ENCODE results near the gene IFI27L2. TPM values are rescaled to one million over a fixed set of nuclear protein-coding genes. Genes with fewer than 3 reads are reported as not detected.

The IFI27L2 gene
- total and polyA plus RNA-seq, 2 experiments from 2014 or later, result 23.4 to 38.5 TPM

DNA sequence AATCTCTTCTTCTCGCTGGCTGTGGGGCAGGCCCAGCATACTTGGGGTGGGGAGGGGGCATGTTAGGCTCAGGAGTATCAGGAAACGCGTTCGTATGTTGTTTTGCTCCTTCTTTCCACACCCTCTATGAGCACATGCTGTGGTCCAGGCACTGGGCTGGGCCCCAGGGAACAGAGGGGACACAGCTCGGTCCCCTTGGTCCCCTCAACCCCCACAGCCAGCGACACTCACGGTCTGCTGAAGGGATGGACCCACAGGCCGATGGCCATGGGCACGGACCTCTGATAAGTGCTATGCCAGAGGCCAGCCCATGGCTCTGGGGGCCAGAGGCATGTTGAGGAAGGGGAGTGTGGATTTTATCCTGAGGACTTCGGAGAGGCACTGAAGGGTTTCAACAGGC is 12.7 kb downstream of the IFI27L2 start (continued):
- TF ChIP-seq, protein P1, sequence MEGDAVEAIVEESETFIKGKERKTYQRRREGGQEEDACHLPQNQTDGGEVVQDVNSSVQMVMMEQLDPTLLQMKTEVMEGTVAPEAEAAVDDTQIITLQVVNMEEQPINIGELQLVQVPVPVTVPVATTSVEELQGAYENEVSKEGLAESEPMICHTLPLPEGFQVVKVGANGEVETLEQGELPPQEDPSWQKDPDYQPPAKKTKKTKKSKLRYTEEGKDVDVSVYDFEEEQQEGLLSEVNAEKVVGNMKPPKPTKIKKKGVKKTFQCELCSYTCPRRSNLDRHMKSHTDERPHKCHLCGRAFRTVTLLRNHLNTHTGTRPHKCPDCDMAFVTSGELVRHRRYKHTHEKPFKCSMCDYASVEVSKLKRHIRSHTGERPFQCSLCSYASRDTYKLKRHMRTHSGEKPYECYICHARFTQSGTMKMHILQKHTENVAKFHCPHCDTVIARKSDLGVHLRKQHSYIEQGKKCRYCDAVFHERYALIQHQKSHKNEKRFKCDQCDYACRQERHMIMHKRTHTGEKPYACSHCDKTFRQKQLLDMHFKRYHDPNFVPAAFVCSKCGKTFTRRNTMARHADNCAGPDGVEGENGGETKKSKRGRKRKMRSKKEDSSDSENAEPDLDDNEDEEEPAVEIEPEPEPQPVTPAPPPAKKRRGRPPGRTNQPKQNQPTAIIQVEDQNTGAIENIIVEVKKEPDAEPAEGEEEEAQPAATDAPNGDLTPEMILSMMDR (conservative IDR thresholded peaks at IDR 0.05; ENCODE audit: low read depth in 2 of 2), result no peak
- TF ChIP-seq CREB1 (CRISPR knock-in tag; IDR thresholded peaks at IDR 0.05; ENCODE audit: low read depth) (no peak), STAT1 (IDR thresholded peaks at IDR 0.05; ENCODE audit: unreplicated experiment) (no peak), EZH2phosphoT487 (IDR thresholded peaks at IDR 0.05; ENCODE audit: unreplicated experiment) (no peak), EZH2 (IDR thresholded peaks at IDR 0.05; ENCODE audit: low read depth, unreplicated experiment) (no peak)

- no peaks in the 10 kb centered on the region for H3K27me3 ChIP-seq (ENCODE audit: insufficient read depth)
- no peaks in the 10 kb centered on the region for H3K79me2 ChIP-seq (replicated peaks; ENCODE audit: insufficient read depth)
- no peaks in the 10 kb centered on the region for H4K20me1 ChIP-seq (replicated peaks; ENCODE audit: insufficient read depth)
- H3K4me3 Mint-ChIP-seq, result no peak overlapping the region
- ATAC-seq (no peak), DNase-seq (ENCODE audit: low spot score) (no peak)
- peaks cover 5% of the 10 kb centered on the region; the same call in 2 of the 3 replicates for H3K4me1 Mint-ChIP-seq
- H3K27ac Mint-ChIP-seq, result no peak overlapping the region
- H3K4me2 ChIP-seq, result no peak overlapping the region
- H2AFZ ChIP-seq, result no peak overlapping the region
- no peaks in the 10 kb centered on the region for H3F3A ChIP-seq (replicated peaks; ENCODE audit: low read depth)
- H3K9me2 ChIP-seq (ENCODE audit: insufficient read depth), result peaks cover under 1% of the 10 kb centered on the region; the same call in 1 of the 2 replicates
- no peak overlapping the region for H3K27ac ChIP-seq (ENCODE audit: low read depth)
- no peak overlapping the region for H3K4me3 ChIP-seq
- no peaks in the 10 kb centered on the region for H3K4me1 ChIP-seq (ENCODE audit: insufficient read depth)
- H3K9me3 Mint-ChIP-seq, result peaks cover 8% of the 10 kb centered on the region; the same call in 2 of the 3 replicates
- peaks cover 4% of the 10 kb centered on the region for H3K27me3 Mint-ChIP-seq (ENCODE audit: insufficient read depth, low read depth, poor library complexity)
- H3K36me3 Mint-ChIP-seq (ENCODE audit: low read depth), result no peaks in the 10 kb centered on the region
- TF ChIP-seq ETS1 (IDR thresholded peaks at IDR 0.05) (no peak), EZH2phosphoT487 (IDR thresholded peaks at IDR 0.05; ENCODE audit: unreplicated experiment) (no peak), EZH2 (IDR thresholded peaks at IDR 0.05; ENCODE audit: low read depth, unreplicated experiment) (no peak), POLR2AphosphoS5 (IDR thresholded peaks at IDR 0.05; ENCODE audit: low read depth) (no peak), STAT1 (IDR thresholded peaks at IDR 0.05; ENCODE audit: unreplicated experiment) (no peak), ZNF331 (CRISPR knock-in tag; IDR thresholded peaks at IDR 0.05; ENCODE audit: low read depth) (no peak)
- no peaks in the 10 kb centered on the region for H3K36me3 ChIP-seq (ENCODE audit: insufficient read depth)
Observed at GRCh38 chr14:94115631-94116030, 13.8 kb downstream of the IFI27L2 start.

DNA sequence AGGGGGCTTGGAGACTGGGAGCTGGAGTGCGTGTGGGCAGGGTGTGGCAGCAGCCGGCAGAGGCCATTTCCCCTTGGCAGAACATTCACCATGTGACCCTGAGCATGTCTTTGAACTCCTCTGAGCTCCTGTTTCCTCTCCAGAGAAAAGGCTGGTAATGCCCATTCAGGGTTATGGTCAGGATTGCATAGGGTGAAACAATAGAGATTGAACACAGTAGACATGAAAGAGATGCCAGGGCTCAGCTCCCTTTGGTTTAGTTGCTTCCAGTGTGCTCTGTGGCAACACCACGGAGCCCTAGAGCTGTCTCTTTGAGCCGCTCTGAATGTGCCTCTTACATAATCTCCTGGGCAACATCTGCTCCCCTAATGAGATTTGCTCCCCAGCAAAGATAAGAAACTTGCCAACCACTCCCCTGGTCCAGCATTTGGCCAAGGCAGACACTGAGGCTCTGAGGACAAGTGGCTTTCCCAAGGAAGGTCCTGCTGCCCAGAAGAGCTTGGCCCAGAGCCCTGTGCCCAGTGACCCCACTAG is 14.3 kb downstream of the IFI27L2 start:
- Histone ChIP-seq H3K79me2 (replicated peaks; ENCODE audit: insufficient read depth) (no peaks in the 10 kb centered on the region), H3K4me3 (no peak overlapping the region), H3K27me3 (ENCODE audit: insufficient read depth) (no peaks in the 10 kb centered on the region), H3K4me2 (no peak overlapping the region), H3K27ac (ENCODE audit: low read depth) (no peak overlapping the region), H2AFZ (no peak overlapping the region), H3K36me3 (ENCODE audit: insufficient read depth) (no peaks in the 10 kb centered on the region), H3F3A (replicated peaks; ENCODE audit: low read depth) (no peaks in the 10 kb centered on the region), H4K20me1 (replicated peaks; ENCODE audit: insufficient read depth) (no peaks in the 10 kb centered on the region), H3K4me1 (ENCODE audit: insufficient read depth) (no peaks in the 10 kb centered on the region), H3K9me2 (ENCODE audit: insufficient read depth) (no peaks in the 10 kb centered on the region)
- DNase-seq (ENCODE audit: low spot score) (no peak), ATAC-seq (no peak)
- no peaks in the 10 kb centered on the region for H3K36me3 Mint-ChIP-seq (ENCODE audit: low read depth)
- H3K9me3 Mint-ChIP-seq, result peaks cover 6% of the 10 kb centered on the region; the same call in 2 of the 3 replicates
- H3K27ac Mint-ChIP-seq, result no peak overlapping the region
- H3K4me1 Mint-ChIP-seq, result peaks cover 9% of the 10 kb centered on the region; the same call in 2 of the 3 replicates
- no peak overlapping the region for H3K4me3 Mint-ChIP-seq
- TF ChIP-seq, protein P1 (conservative IDR thresholded peaks at IDR 0.05; ENCODE audit: low read depth in 2 of 2), result no peak
- no peak for TF ChIP-seq JUNB (IDR thresholded peaks at IDR 0.05; ENCODE audit: unreplicated experiment)
- peaks cover 1% of the 10 kb centered on the region for H3K27me3 Mint-ChIP-seq (ENCODE audit: insufficient read depth, low read depth, poor library complexity)
